C1 segment of cervical spinal cord (tissue), 14 donors: ENCODE results near the gene PRELID3B.
A peak's percentile ranks its signal among the peaks of the same experiment; 100 is the strongest.

Experiments
- DNase-seq, 14 donors: peaks; one replicate each; lab custom pipeline; 2025; lab: John Stamatoyannopoulos, UW

Gene PRELID3B

GRCh38 chr20:58995461-58996225 lies 46.9 kb downstream of the PRELID3B start:
- no peak for DNase-seq

GRCh38 chr20:58994390-58995159 lies 48.0 kb downstream of the PRELID3B start:
- DNase-seq = no peak

GRCh38 chr20:58993332-58994248 lies 49.0 kb downstream of the PRELID3B start:
- no peak for DNase-seq

- DNase-seq = no peak
Measured at GRCh38 chr20:58992911-58993310, 49.7 kb downstream of the PRELID3B start.

- no peak for DNase-seq
Measured at GRCh38 chr20:58991715-58992114, 50.9 kb downstream of the PRELID3B start.

- no peak for DNase-seq
Measured at GRCh38 chr20:58990651-58991445, 51.7 kb downstream of the PRELID3B start.

GRCh38 chr20:58989196-58989595 lies 53.4 kb downstream of the PRELID3B start:
- no peak for DNase-seq

- DNase-seq = no peak
Measured at GRCh38 chr20:58988565-58988882, 54.1 kb downstream of the PRELID3B start.

- DNase-seq = peak in 1 of 14 donors; percentile 77
Measured at GRCh38 chr20:58987790-58988564, 54.6 kb downstream of the PRELID3B start.

GRCh38 chr20:58986968-58987517 lies 55.5 kb downstream of the PRELID3B start:
- peak in 1 of 14 donors; percentile 25 for DNase-seq

- no peak for DNase-seq
Measured at GRCh38 chr20:58986286-58986967, 56.2 kb downstream of the PRELID3B start.

GRCh38 chr20:58985656-58986055 lies 56.9 kb downstream of the PRELID3B start:
- no peak for DNase-seq

- DNase-seq = no peak
Measured at GRCh38 chr20:58984691-58985090, 57.9 kb downstream of the PRELID3B start.
